Inferior parietal cortex (tissue), 1 donor: Measurements from ENCODE around the gene ACP1.

Experiments
- DNase-seq: peaks from one replicate; pipeline ENCODE4 v3.0.0-alpha.2; 2016; ENCODE audit errors: extremely low spot score

ACP1 gene

DNA sequence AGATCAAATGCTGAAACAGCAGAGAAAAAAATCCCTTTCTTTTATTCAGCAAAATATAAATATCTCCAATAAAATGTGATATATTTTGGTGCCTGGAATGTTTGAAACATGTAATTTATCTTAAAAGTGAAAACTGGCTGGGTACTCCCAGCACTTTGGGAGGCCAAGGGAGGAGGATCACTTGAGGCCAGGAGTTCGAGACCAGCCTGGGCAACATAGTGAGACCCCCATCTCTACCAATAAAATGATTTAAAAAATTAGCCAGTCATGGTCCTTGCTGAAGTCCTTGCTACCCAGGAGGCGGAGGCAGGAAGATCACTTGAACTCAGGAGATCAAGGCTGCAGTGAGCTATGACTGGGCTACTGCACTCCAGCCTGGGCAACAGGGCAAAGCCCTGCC lies 9.6 kb upstream of the ACP1 start:
- no peak for DNase-seq

DNA sequence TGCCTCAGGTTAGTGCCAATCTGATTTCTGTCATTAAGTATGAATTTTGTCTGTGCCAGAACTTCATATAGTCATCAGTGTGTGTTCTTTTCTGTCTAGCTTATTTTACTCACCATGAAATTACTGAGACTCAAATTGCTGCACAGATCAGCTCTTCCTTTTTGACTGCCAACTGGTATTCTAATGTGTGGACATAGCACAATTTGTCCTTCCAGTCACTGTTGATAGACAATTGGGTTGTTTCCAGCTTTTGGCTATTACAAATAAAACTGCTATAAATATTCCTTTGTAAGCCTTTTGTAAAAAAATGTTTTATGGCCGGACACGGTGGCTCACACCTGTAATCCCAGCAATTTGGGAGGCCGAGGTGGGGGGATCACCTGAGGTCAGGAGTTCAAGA lies 8.7 kb upstream of the ACP1 start:
- no peak for DNase-seq

DNA sequence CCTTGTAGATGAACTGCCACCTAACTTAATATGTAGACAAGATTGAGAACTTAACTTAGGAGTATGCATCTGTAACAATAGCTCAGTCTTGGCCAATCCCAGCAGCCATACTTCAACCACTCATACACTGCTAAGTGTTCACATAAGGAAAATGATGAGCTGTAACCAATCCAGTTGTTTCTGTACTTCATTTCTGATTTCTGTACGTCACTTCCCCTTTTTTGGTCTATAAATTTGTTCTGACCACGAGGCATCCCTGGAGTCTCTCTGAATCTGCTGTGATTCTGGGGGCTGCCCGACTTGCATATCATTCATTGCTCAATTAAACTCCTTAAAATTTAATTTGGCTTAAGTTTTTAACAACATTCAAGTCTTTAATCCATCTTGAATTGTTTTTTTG lies 7.3 kb upstream of the ACP1 start:
- DNase-seq: no peak

DNA sequence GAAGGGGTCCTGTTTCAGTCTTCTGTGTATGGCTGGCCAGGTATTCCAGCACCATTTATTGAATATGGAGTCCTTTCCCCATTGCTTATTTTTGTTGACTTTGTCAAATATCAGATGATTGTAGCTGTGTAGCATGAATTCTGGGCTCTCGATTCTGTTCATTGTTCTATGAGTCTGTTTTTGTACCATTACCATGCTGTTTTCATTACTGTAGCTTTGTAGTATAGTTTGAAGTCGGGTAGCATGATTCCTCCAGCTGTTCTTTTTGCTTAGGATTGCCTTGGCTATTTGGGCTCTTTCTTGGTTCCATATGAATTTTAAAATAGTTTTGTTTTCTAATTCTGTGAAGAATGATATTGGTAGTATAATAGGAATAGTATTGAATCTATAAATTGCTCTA lies 6.9 kb upstream of the ACP1 start:
- DNase-seq: no peak

DNA sequence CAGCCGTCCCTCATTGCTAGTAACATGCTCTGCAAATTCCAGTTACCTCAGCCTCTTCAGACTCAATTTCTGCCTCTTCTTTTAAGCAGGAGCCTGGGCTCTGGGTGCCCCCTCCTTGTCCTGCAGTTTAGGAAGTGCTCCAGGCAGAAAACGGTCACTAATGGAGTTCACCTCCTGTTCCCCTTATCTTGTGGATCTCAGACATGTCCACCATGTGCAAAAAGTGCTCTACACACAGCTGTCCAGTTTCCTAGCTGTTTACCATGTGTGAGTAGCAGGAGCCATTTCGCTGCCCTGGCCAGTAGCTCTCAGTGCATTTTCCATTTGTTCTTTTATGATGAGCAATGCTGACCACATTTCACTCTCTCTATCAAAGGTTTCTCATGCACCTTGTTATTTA lies 5.8 kb upstream of the ACP1 start:
- DNase-seq: no peak

DNA sequence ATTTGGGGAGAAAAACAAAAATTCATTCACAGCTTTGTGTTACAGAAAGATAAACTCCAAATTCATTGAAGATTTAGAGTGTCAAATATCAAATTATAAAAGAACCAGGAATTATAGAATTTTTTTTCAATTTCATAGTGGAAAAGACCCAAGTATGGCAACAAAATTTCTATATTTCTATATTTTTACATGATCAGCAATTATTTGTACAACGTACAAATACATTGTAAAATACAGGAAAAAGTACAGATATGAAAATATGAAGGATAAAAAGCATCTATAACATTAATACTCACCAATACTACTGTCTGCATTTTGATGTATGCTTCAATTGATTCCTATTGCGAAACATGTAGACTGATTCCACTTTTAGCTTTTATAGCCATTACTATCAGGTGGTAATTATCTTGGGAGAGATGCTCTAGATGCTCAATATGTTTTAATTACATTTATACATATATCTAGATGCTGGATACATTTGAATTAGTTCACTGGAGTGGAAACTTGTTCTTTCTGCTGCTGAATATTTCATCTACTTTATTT lies 4.9 kb upstream of the ACP1 start:
- no peak for DNase-seq

DNA sequence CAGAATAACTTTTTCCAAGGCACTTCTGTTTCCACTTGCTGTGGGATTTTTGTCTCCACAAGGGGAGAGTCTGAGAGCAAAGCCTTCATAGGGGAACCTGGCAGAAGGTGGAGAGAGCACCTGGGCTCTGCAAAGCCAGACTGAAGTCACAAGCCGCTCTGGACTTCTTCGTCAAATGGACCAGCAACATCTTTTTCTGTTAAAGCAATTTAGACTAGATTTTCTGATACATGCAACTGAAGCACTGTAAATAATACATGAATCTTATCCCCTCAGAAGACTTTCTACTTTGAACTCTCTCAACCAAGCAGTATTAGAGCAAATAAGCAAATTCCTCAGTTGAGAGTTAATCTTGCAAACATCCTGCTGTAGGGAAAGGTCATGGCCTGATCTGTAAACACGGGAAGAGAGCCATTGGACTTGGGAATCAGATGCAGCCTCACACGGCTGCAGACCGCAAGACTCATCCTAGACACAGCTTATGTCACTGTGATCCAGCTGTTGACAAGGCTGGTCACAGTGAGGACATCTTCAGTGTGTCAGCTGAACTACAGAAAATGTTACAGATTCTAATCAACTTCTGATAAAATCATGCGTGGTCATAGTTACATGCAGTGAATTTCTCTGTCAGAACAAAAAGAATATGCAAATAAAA lies 4.1 kb upstream of the ACP1 start:
- no peak for DNase-seq

DNA sequence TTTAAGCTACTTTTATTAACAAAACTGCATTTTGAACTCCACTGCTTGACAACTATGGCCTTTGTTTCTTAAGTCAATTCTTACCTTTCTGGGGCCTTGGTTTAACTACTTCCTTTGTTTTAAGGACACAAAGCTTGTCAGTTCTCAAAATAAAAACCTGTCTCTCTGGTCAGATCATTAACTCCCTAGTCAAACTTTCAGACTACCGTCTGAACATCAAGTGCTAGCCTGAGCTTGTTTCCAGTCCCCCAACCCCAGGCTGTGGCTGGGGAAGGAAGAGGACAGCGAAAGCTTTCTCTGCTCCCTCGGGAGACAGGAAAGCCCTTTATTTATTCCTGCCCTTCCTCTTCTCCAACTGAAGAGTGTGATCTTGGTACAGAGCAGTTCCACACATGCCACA lies 2.6 kb upstream of the ACP1 start:
- DNase-seq: no peak

DNA sequence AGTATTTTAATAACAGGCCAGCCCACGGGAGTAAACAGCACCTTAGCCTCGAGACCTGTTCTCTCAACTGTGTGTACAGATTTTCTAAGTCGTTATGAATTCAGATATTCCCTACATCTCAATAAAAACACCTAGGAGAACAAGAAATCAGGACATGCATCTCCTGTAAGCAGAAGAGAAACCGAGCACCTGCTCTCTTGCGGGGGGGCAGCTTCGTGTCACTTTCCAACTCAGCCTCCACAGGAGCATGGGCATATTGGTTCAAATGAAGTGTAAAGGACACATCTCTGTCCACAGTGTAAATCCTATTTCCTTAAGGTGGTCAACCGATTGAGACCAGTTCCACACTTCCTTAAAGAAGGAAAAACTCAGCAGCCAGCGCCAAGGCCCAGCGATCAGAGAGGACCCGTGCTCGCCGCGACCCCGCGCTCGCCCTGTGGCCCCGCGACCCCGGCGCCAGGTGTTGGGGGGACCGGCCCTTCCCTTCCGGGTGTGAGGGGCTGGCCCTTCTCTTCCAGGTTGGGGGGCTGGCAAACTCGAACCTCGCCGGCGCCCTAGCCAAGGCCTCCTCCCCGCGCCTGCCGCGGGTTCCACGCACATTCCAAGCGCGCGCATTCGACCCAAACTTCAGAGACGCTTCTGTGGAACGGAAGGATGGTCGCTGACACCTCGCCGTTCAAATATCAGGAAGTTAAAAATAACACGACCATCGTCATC lies 1.6 kb upstream of the ACP1 start:
- DNase-seq: no peak

DNA sequence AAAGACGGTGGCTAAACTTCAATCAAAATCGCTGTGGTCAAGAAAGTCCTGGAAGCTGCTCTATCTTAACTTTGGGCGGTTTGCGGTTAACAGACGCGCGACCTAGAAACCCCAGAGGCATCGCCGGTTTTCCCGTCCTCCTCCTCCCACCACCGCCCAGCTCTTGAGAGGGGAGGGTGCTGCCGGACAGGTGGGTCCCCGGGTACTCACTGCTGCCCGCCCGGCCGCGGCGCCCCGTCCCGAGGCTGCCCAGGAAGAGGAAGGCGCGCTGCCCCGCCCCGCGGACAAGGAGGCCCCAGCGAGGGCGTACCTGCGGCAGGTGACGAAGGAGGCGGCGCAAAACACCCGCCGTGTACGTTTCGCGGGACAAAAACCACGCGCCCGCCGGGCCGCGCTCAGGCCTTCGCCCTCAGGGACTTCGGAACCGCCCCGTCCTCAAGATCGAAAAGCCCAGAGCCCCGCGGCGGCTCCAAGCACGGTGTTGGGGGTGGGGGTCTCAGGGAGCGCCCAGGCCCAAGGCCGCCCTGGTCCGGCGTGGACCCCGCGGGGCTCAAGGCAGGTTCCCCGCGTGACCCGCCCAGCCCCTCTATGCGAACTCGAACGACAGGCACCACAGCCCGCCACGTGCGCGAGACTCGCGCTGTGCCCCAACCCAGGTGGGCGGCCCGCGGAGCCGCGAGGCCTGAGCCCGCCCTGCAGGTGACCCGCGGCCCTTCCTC lies 814 bp upstream of the ACP1 start, which contains the start of gene SH3YL1:
TSS of gene SH3YL1 (minus strand) at position 259 of the 719 bp plus-strand sequence. CDS start at position 211, 48 bp downstream.
- no peak for DNase-seq

DNA sequence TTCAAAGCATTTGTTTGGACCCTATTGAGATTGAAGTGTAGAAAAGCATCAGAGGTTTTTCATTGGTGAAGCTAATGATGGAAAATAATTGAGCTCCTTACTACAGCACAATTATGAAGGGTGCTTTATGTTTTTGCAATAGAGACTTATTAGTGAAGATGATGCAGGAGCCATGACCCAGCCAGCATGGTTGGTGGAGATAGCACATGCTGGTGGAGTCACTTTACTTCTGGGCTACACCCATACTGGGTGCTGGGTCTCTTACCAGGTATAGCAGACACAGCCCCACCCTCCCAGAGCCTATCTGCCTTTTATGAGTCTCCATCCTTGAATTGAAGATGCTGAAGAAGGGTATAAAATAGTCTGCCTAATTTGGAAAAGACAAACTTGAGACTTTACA lies 3.6 kb downstream of the ACP1 start:
- no peak for DNase-seq

DNA sequence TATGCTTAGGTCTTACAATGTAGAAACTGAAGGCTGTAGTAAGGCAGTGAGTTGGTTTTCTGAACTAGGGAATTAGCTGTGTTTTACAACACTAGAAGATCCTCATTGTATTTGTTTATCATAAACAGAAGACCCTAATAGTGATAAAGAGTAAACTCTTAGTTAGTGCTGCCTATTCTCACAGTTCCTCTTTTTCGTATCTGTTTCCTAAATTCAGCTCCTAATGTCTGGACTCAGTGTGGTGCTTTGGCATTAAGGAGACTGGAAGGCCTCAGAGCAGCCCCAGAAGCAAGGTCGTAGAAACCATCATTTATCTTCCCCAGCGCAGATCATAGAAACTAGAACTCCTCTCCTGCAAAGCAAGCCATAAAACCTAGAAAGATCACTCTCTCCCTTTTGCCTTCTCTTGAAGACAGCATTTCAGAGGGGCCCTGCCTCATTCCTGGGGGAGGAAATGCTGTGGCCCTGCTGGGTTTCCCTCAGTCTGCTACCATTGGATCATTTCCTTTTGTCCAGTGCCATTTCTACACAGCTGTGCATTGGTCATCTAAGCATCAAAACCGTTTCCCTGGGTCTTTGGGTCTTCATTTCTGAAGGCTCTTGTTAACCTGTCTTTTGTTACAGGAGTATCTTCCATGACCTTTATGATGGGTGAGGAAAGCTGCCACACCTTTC lies 4.7 kb downstream of the ACP1 start:
- DNase-seq: no peak

DNA sequence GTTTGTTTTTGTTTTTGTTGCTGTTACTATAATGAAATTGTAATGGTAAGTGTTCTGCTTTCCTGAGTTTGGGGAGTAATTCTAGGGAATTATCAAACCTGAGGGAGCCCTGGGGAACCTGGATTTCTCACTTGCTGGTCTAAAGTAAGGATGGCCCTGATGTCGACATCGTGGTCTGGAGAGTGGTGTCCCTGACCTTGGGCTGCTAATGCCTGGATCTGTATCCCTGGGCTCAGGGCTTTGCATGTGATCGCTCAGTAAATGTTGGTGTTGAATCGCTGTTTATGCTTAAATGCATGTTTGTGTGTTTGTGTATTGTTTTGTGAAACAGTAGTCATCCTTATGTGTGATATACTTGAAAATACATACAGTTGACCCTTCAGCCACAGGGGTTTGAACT lies 6.1 kb downstream of the ACP1 start:
- no peak for DNase-seq

DNA sequence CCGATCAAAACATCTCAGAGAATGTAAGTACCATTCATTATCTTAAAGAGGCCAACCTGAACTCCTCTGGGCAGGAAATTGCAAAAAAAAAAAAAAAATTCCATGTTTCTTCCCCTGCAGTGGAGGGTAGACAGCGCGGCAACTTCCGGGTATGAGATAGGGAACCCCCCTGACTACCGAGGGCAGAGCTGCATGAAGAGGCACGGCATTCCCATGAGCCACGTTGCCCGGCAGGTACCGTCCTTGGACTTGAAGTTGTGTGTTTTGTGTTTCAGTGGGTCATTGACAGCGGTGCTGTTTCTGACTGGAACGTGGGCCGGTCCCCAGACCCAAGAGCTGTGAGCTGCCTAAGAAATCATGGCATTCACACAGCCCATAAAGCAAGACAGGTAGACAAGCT lies 7.2 kb downstream of the ACP1 start:
- DNase-seq: no peak

DNA sequence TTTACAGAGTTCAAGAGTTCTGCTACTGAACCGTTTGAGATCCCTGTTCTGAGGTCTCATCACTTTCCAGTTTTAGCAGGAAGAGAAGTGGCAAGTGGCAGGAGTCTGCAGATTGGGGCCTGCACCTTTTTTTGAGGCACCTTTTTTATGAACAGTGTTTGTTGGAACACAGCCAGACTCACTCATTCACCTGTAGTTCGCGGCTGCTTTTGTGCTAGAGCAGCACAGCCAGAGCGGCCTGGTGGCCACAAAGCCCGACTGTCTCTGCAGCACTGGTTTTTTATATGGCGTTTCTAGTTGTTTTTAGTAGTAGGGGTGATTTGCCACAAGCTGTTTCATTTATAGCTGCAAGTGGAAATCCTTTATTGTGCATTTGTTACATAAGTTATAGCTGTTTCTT lies 8.6 kb downstream of the ACP1 start:
- DNase-seq: no peak

DNA sequence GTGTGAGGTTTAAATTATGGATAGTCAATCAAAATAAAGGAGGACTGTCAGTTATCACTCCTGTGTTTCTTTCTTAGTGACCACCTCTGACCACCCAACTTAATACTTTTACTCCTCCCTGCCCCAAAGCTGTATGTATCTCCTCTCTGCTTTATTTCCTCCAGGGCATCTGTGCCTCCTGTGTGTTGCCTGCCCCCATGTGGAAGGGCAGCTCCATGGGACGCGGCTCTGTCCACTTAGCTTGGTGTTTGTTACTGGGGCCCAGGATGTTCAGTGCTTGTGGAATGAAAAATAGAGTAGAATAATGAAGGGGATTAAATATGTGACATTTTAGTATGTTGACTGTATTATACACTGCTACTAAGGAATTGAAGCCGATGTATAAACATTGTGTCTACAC lies 9.8 kb downstream of the ACP1 start:
- no peak for DNase-seq

DNA sequence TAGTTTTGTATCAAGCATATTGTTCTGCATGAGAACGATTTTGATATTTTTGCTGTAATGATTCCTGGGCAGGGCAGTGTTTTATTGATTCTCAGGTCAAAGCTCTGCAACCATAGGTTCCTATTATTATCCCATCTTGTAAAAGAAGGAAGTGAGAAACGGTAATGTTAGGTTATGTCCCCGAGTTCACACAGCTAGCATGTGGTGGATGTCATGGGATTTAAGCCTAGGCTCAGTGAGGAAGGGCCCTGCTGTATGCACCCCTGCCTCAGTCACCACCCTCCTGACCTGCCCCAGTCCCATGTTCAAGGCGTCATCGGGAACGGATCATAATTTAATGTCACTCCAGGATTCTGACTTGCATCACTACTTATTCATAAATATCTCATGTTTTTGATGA lies 10.7 kb downstream of the ACP1 start:
- DNase-seq: no peak

DNA sequence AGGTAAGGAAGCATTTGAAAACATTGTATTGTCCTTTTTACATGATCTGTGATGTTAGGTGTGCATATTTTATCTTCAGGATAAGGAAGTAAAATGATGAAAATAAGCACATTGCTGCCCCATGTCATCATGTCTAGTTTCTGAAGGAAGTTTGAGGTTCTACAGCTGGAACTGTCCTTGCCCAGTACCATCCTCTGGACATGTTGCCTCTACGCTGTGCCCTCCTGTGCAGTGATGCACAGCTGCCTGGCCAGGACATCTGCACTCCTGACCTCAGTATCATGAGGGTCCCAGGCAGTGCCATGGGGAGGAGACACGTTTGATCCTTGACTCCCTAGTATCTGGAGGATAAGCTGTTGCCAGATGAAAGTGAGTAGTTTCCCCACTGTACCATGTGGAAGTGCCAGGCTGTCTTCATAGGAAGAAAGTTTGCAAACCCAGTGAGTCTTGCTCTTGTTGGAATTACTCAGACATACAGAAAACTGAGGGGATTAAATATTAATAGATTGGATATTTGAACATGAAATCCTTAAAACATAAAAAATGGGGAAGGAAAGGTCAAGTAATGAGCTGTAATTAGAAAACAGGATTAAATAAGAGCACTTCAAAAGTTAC lies 13.7 kb downstream of the ACP1 start:
- DNase-seq: no peak

DNA sequence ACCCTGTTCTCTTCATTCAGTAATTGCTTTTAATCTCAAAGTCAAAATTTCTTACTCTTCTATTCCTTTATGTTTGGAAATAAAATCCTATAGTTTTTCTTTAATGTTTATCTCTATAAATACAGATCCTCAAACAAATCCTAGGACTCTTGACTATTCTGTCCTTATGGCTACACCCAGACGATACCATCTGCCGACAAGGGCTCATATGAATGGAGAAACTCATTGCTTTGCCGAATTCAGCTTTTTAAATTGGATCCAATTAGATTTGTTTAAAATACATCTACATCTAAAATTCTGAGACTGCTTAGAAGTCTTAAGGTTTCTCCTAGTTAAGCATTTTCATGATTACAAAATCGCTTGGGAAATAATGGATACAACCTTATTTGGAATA lies 14.2 kb downstream of the ACP1 start:
- no peak for DNase-seq

DNA sequence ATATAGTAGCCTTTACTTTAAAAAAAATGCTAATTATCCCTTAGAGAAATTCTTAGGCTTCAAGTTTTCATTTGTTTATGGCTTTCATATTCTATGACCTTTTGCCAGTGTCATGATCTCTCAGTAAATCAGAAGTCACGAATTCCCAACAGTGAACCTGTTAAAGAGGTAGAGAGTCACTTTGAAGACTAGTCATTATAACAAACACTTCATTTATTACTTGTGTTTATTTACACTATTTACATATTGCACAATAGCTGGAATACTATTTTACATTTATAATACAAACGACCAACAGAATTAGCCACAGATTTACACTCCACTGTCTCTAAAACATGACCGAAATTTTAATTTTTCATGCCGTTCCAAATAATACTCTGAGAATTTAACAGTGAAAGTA lies 14.6 kb downstream of the ACP1 start:
- no peak for DNase-seq

DNA sequence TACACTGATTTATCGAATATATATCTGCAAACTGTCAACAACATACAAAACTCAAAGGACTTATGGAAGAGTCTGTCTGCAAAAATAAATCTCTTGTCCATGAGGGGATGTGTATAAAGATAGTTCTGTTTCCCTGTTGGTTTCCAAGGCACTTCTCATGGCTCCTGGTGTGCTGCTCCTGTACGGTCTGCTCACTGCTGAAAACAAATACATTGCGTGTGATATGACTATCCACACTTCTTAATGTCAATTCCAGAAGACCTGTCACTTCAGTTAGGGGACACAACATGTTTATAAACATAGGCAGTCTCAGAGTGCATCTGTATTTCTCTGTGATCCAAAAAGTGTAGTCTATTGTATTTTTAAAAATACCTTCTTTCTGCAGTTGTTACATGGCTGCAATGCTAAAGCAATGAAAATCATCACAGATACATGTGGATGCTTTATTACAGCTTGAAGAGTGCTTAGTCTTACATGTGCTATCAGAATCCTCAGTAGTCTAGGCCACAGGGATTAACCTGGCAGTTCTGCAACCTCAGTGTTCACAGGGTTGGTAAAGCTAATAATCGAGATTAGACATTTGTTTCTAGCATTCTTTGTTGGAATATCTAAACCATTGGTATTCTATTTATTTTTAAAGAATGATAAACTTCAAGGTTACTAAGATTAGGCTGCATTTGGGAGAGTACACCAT lies 15.4 kb downstream of the ACP1 start:
- no peak for DNase-seq
